AG04449 (cell line): ENCODE data around the gene CDK5RAP2.

Experiments
- CTCF ChIA-PET: fragments of 350-600 bp; formaldehyde crosslinking; extraction: SDS; loops from one replicate; lab custom pipeline; 2021; ENCODE audit warnings: antibody characterized with exemption; lab: Yijun Ruan, JAX
- POLR2A ChIA-PET: fragments of 400-600, 350-600 bp; formaldehyde crosslinking; extraction: SDS; loops from one replicate; lab custom pipeline; 2020; ENCODE audit warnings: antibody characterized with exemption, inconsistent platforms; lab: Yijun Ruan, JAX
- DNase-seq: peaks from one replicate; pipeline ENCODE4 v3.0.0-alpha.2; 2010; ENCODE audit warnings: low read depth, low spot score
- H3K4me3 ChIP-seq: 2 replicates; pipeline ENCODE4 v1.5.1; 2011; ENCODE audit warnings: low read depth, mild to moderate bottlenecking, control low read depth, low read length
- CTCF ChIP-seq: IDR thresholded peaks from one replicate; pipeline ENCODE4 v1.5.1; 2011; ENCODE audit warnings: mild to moderate bottlenecking, moderate library complexity, low read length, control low read depth, inconsistent platforms; ENCODE audit not compliant: insufficient read depth; ENCODE audit errors: missing control alignments

The CDK5RAP2 gene

GRCh38 chr9:120345379-120345778 lies 234.6 kb downstream of the CDK5RAP2 start:
- no peak for TF ChIP-seq CTCF
- CTCF ChIA-PET, result interaction anchor here (1.8 to 2.2 kb wide), 2 partner anchors 8 to 132 kb away, joined by 5 to 7 read pairs; no protein-coding TSS in a partner anchor
- no peak for DNase-seq
- H3K4me3 ChIP-seq, result no peak overlapping the region
- POLR2A ChIA-PET, result no interaction called here

- POLR2A ChIA-PET, result interaction anchor here (0.7 kb wide), 1 partner anchor 134 kb away, joined by 3 read pairs; no protein-coding TSS in a partner anchor
- no peak for TF ChIP-seq CTCF
- H3K4me3 ChIP-seq, result no peak overlapping the region
- CTCF ChIA-PET, result interaction anchor here (0.6 to 1.3 kb wide), 2 partner anchors 788 to 1779 kb away, joined by 3 read pairs; no protein-coding TSS in a partner anchor
- DNase-seq, result no peak
Observed at GRCh38 chr9:120344230-120344629, 235.7 kb downstream of the CDK5RAP2 start.

- TF ChIP-seq CTCF, result no peak
- CTCF ChIA-PET, result interaction anchor here (1.1 kb wide), 1 partner anchor 8 kb away, joined by 3 read pairs; no protein-coding TSS in a partner anchor
- POLR2A ChIA-PET, result no interaction called here
- DNase-seq, result no peak
- no peak overlapping the region for H3K4me3 ChIP-seq
Observed at GRCh38 chr9:120343416-120343815, 236.6 kb downstream of the CDK5RAP2 start.
